HEK293 (cell line): ENCODE results near the gene IGF2R.

Experiments
- CTCF ChIA-PET: fragments of 350-600 bp; formaldehyde crosslinking; extraction: SDS; loops from one replicate; lab custom pipeline; 2021; ENCODE audit warnings: antibody characterized with exemption; lab: Yijun Ruan, JAX
- POLR2A ChIA-PET: fragments of 300-600 bp; formaldehyde crosslinking; extraction: SDS; loops from one replicate; lab custom pipeline; 2020; ENCODE audit warnings: antibody characterized with exemption, inconsistent platforms; lab: Yijun Ruan, JAX
- H3K27ac ChIP-seq: fragments of 200-500 bp; sonication (Bioruptor generic); 2 replicates; pipeline ENCODE4 v1.5.1; 2014; ENCODE audit warnings: low read depth, low read length, control low read depth, inconsistent platforms; ENCODE audit errors: extremely low read depth
- H3K36me3 ChIP-seq, 2 experiments: fragments of 200-500 bp in 1 of 2; sonication (Bioruptor generic) in 1 of 2; 1 replicate in 1 of 2; 2 replicates in 1 of 2; pipeline ENCODE4 v1.5.1; 2014 to 2017; ENCODE audit warnings: inconsistent platforms in 2 of 2, low read length in 2 of 2; ENCODE audit not compliant: control insufficient read depth in 2 of 2, insufficient read depth in 1 of 2
- H3K4me1 ChIP-seq: fragments of 200-500 bp; sonication (Bioruptor generic); 2 replicates; pipeline ENCODE4 v1.5.1; 2014; ENCODE audit warnings: mild to moderate bottlenecking, low read length, inconsistent platforms; ENCODE audit not compliant: control insufficient read depth, insufficient read depth
- H3K4me3 ChIP-seq: 2 replicates; pipeline ENCODE4 v1.5.1; 2011; ENCODE audit warnings: low read depth, mild to moderate bottlenecking, control low read depth, low read length, moderate library complexity
- H3K9me3 ChIP-seq: fragments of 200-500 bp; sonication (Bioruptor generic); 2 replicates; pipeline ENCODE4 v1.5.1; 2014; ENCODE audit warnings: low read depth, low read length, inconsistent platforms; ENCODE audit not compliant: control insufficient read depth, insufficient read depth
- ATF2 ChIP-seq: fragments of 450-650 bp; formaldehyde crosslinking; IDR thresholded peaks from 2 replicates; pipeline ENCODE4 v1.5.1; 2016; ENCODE audit warnings: missing biosample characterization, missing genetic modification characterization, low read depth
- KLF10 ChIP-seq: fragments of 450-650 bp; IDR thresholded peaks from 2 replicates; pipeline ENCODE4 v1.5.1; 2018; ENCODE audit warnings: missing biosample characterization, mild to moderate bottlenecking, missing genetic modification characterization
- SP3 ChIP-seq: fragments of 450-650 bp; formaldehyde crosslinking; IDR thresholded peaks from 2 replicates; pipeline ENCODE4 v1.5.1; 2016; ENCODE audit warnings: missing biosample characterization, missing genetic modification characterization
- TSHZ1 ChIP-seq: fragments of 450-650 bp; formaldehyde crosslinking; IDR thresholded peaks from 2 replicates; pipeline ENCODE4 v1.5.1; 2016; ENCODE audit warnings: missing biosample characterization, missing genetic modification characterization, borderline replicate concordance
- ZBTB11 ChIP-seq: fragments of 450-650 bp; formaldehyde crosslinking; conservative IDR thresholded peaks from 2 replicates; pipeline ENCODE4 v1.5.1; 2016; ENCODE audit warnings: low read depth, missing biosample characterization, missing genetic modification characterization
- ZNF157 ChIP-seq: fragments of 450-650 bp; formaldehyde crosslinking; IDR thresholded peaks from 2 replicates; pipeline ENCODE4 v1.5.1; 2016; ENCODE audit warnings: missing biosample characterization, missing genetic modification characterization
- ZNF521 ChIP-seq: fragments of 450-650 bp; formaldehyde crosslinking; IDR thresholded peaks from 2 replicates; pipeline ENCODE4 v1.5.1; 2017; ENCODE audit warnings: missing biosample characterization, mild to moderate bottlenecking, missing genetic modification characterization
- ZNF530 ChIP-seq: fragments of 450-650 bp; formaldehyde crosslinking; IDR thresholded peaks from 2 replicates; pipeline ENCODE4 v1.5.1; 2016; ENCODE audit warnings: low read depth, missing biosample characterization, missing genetic modification characterization
- ZNF548 ChIP-seq: fragments of 450-650 bp; formaldehyde crosslinking; IDR thresholded peaks from 2 replicates; pipeline ENCODE4 v1.5.1; 2016; ENCODE audit warnings: missing biosample characterization, missing genetic modification characterization
- ZNF561 ChIP-seq: fragments of 450-650 bp; IDR thresholded peaks from 2 replicates; pipeline ENCODE4 v1.5.1; 2018; ENCODE audit warnings: missing biosample characterization, missing genetic modification characterization, borderline replicate concordance
- ZNF654 ChIP-seq: fragments of 450-650 bp; formaldehyde crosslinking; IDR thresholded peaks from 2 replicates; pipeline ENCODE4 v1.5.1; 2016; ENCODE audit warnings: low read depth, missing biosample characterization, missing genetic modification characterization
- ZNF670 ChIP-seq: fragments of 450-650 bp; formaldehyde crosslinking; IDR thresholded peaks from 2 replicates; pipeline ENCODE4 v1.5.1; 2016; ENCODE audit warnings: missing biosample characterization, missing genetic modification characterization, low read depth
- ZNF785 ChIP-seq: fragments of 450-650 bp; formaldehyde crosslinking; IDR thresholded peaks from 2 replicates; pipeline ENCODE4 v1.5.1; 2016; ENCODE audit warnings: missing biosample characterization, missing genetic modification characterization
- ZSCAN18 ChIP-seq: fragments of 450-650 bp; formaldehyde crosslinking; IDR thresholded peaks from 2 replicates; pipeline ENCODE4 v1.5.1; 2016; ENCODE audit warnings: missing biosample characterization, missing genetic modification characterization

Gene IGF2R

GRCh38 chr6:159931846-159932245 lies 37.0 kb upstream of the IGF2R start:
- Histone ChIP-seq H3K4me1 (no peaks in the 10 kb centered on the region), H3K4me3 (no peak overlapping the region), H3K9me3 (no peaks in the 10 kb centered on the region), H3K36me3 (no peaks in the 10 kb centered on the region)
- POLR2A ChIA-PET, result no interaction called here
- TF ChIP-seq ZNF530 (tag by site-specific recombination), result no peak
- TF ChIP-seq ZSCAN18 (tag by site-specific recombination), result no peak
- TF ChIP-seq, all 188 proteins: peak for 0
- no peak overlapping the region for H3K27ac ChIP-seq
- CTCF ChIA-PET, result interaction anchor here (1.2 kb wide), 1 partner anchor 11 kb away, joined by 3 read pairs; no protein-coding TSS in a partner anchor

GRCh38 chr6:159933077-159933476 lies 35.8 kb upstream of the IGF2R start:
- no peak overlapping the region for H3K27ac ChIP-seq
- CTCF ChIA-PET, result interaction anchor here (0.6 to 1.2 kb wide), 3 partner anchors 10 to 155 kb away, joined by 3 to 4 read pairs (median 3); no protein-coding TSS in a partner anchor
- H3K4me1 ChIP-seq, result no peaks in the 10 kb centered on the region
- H3K36me3 ChIP-seq, result no peaks in the 10 kb centered on the region
- no peaks in the 10 kb centered on the region for H3K9me3 ChIP-seq
- no peak overlapping the region for H3K4me3 ChIP-seq
- no peak for TF ChIP-seq ZNF157 (tag by site-specific recombination)
- no peak for TF ChIP-seq ZNF670 (tag by site-specific recombination)
- TF ChIP-seq ZNF521 (tag by site-specific recombination), result no peak
- TF ChIP-seq KLF10, result no peak
- TF ChIP-seq ZNF548, result no peak
- TF ChIP-seq TSHZ1 (tag by site-specific recombination), result no peak
- no peak for TF ChIP-seq SP3 (tag by site-specific recombination)
- TF ChIP-seq ZNF561 (tag by site-specific recombination), result no peak
- TF ChIP-seq ZNF785 (tag by site-specific recombination), result no peak
- TF ChIP-seq ZBTB11 (tag by site-specific recombination), result no peak
- no peak for TF ChIP-seq ATF2 (tag by site-specific recombination)
- TF ChIP-seq ZNF654, result no peak
- POLR2A ChIA-PET, result no interaction called here
